Measurements from ENCODE around the gene MBTD1. TPM values are rescaled to one million over a fixed set of nuclear protein-coding genes. Genes with fewer than 3 reads are reported as not detected.

The MBTD1 gene
- total RNA-seq, 2 donors from 2014 or later = 19.6 to 25.1 TPM

- H3K36me3 ChIP-seq = no peaks in the 10 kb centered on the region
- 77% methylated on average over 4 of the region's 4 CpGs for WGBS
Measured at GRCh38 chr17:51147650-51148049, 112.2 kb downstream of the MBTD1 start.

GRCh38 chr17:51144266-51145022 is 115.4 kb downstream of the MBTD1 start:
- Histone ChIP-seq H3K36me3 (no peaks in the 10 kb centered on the region), H3K4me3 (no peak overlapping the region), H3K27ac (no peak overlapping the region), H3K4me1 (replicated peaks) (no peaks in the 10 kb centered on the region), H3K9me3 (no peaks in the 10 kb centered on the region), H3K27me3 (replicated peaks; ENCODE audit: insufficient read depth) (no peaks in the 10 kb centered on the region)
- no peak for DNase-seq (ENCODE audit: low spot score)
- intact Hi-C loops (cut with DNase I) = no loop called here
- WGBS = 51% methylated on average over 6 of the region's 6 CpGs
- TF ChIP-seq CTCF (IDR thresholded peaks at IDR 0.05) (no peak), POLR2A (IDR thresholded peaks at IDR 0.05) (no peak), POLR2AphosphoS5 (IDR thresholded peaks at IDR 0.05) (no peak)

More at GRCh38 chr17:51147650-51148049, 112.2 kb downstream of the MBTD1 start:
- intact Hi-C loops (cut with DNase I) = no loop called here
- TF ChIP-seq CTCF (IDR thresholded peaks at IDR 0.05) (no peak), POLR2AphosphoS5 (IDR thresholded peaks at IDR 0.05) (no peak), POLR2A (IDR thresholded peaks at IDR 0.05) (no peak)
- no peak overlapping the region for H3K27ac ChIP-seq
- H3K9me3 ChIP-seq = no peaks in the 10 kb centered on the region
- H3K27me3 ChIP-seq (replicated peaks; ENCODE audit: insufficient read depth) = no peaks in the 10 kb centered on the region
- H3K4me3 ChIP-seq = no peak overlapping the region
- no peaks in the 10 kb centered on the region for H3K4me1 ChIP-seq (replicated peaks)
- no peak for DNase-seq (ENCODE audit: low spot score)

- H3K36me3 ChIP-seq = no peaks in the 10 kb centered on the region
- no peaks in the 10 kb centered on the region for H3K9me3 ChIP-seq
- no peak for TF ChIP-seq POLR2AphosphoS5 (IDR thresholded peaks at IDR 0.05)
- TF ChIP-seq CTCF (IDR thresholded peaks at IDR 0.05) = no peak
- no peak for TF ChIP-seq POLR2A (IDR thresholded peaks at IDR 0.05)
- no peaks in the 10 kb centered on the region for H3K27me3 ChIP-seq (replicated peaks; ENCODE audit: insufficient read depth)
- 96% methylated on average over 2 of the region's 2 CpGs for WGBS
- intact Hi-C loops (cut with DNase I) = no loop called here
- no peaks in the 10 kb centered on the region for H3K4me1 ChIP-seq (replicated peaks)
- no peak for DNase-seq (ENCODE audit: low spot score)
- H3K27ac ChIP-seq = no peak overlapping the region
- no peak overlapping the region for H3K4me3 ChIP-seq
Measured at GRCh38 chr17:51142597-51142996, 117.3 kb downstream of the MBTD1 start.

GRCh38 chr17:51135956-51136355 is 123.9 kb downstream of the MBTD1 start:
- DNase-seq (ENCODE audit: low spot score) = no peak
- Histone ChIP-seq H3K4me1 (replicated peaks) (no peaks in the 10 kb centered on the region), H3K36me3 (no peaks in the 10 kb centered on the region), H3K27ac (no peak overlapping the region), H3K9me3 (no peaks in the 10 kb centered on the region), H3K4me3 (no peak overlapping the region), H3K27me3 (replicated peaks; ENCODE audit: insufficient read depth) (no peaks in the 10 kb centered on the region)
- intact Hi-C loops (cut with DNase I) = no loop called here
- TF ChIP-seq POLR2A (IDR thresholded peaks at IDR 0.05) (no peak), POLR2AphosphoS5 (IDR thresholded peaks at IDR 0.05) (no peak), CTCF (IDR thresholded peaks at IDR 0.05) (no peak)
- 95% methylated on average over 3 of the region's 3 CpGs for WGBS

- intact Hi-C loops (cut with DNase I) = no loop called here
- 75% methylated on average over 2 of the region's 2 CpGs for WGBS
- Histone ChIP-seq H3K27ac (no peak overlapping the region), H3K4me3 (no peak overlapping the region), H3K4me1 (replicated peaks) (no peaks in the 10 kb centered on the region), H3K27me3 (replicated peaks; ENCODE audit: insufficient read depth) (no peaks in the 10 kb centered on the region), H3K36me3 (no peaks in the 10 kb centered on the region), H3K9me3 (no peaks in the 10 kb centered on the region)
- no peak for DNase-seq (ENCODE audit: low spot score)
- TF ChIP-seq CTCF (IDR thresholded peaks at IDR 0.05) = no peak
- no peak for TF ChIP-seq POLR2A (IDR thresholded peaks at IDR 0.05)
- no peak for TF ChIP-seq POLR2AphosphoS5 (IDR thresholded peaks at IDR 0.05)
Measured at GRCh38 chr17:51133365-51133764, 126.5 kb downstream of the MBTD1 start.
